Uterus (tissue), 2 donors: ENCODE measurements around the gene ZDHHC14.

Source experiments
- POLR2A ChIP-seq, 2 donors: fragments of 450-650 bp; IDR thresholded peaks; one replicate each; pipeline ENCODE4 v1.6.1; 2016; ENCODE audit warnings: antibody characterized with exemption in 2 of 2, mild to moderate bottlenecking in 1 of 2, moderate library complexity in 1 of 2
- TF ChIP-seq, protein P1 (sequence below), 4 experiments: fragments of 200-600 bp in 2 of 4; fragments of 450-650 bp in 2 of 4; sonication (generic) in 2 of 4; IDR thresholded peaks; one replicate each; pipeline ENCODE4 v1.5.1; 2016 to 2019; ENCODE audit warnings: antibody characterized with exemption in 4 of 4, mild to moderate bottlenecking in 2 of 4, moderate library complexity in 1 of 4

DNA sequence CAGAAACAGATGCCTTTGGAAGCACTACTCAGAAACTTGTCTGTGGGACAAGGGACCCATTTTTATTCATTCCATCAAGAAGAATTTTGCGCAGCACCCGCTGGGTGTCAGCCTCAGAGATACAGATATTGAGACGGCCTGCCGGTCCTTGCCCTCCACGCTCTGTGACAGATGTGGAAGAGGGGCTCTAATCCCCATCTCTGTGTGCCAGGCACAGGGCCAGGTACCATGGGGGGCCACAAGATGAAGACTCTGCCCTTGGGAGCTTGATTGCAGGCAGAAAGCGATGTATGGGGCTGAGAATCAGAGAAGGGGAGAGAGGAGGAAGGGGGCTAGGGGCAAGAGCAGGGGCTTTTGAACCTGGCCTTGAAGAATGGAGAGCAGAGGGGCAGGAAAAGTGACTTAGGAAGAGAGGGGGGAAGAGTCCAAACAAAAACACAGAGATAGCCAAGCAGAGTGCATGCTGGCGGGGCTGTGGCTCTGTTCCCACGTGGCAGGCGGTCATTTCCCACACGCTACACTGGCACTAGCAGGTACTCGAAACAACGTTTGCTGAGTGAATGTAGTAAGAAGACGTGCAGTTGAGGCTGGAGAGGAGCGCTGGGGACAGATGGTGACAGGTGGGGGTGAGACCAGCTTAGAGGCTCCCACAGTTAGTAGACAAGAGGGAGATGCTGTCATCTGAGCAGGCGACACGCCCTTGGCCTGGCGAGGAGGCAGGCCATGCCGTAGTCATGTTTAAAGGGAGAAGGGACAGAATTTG, 271.8 kb downstream of the ZDHHC14 start:
- TF ChIP-seq, protein P1, sequence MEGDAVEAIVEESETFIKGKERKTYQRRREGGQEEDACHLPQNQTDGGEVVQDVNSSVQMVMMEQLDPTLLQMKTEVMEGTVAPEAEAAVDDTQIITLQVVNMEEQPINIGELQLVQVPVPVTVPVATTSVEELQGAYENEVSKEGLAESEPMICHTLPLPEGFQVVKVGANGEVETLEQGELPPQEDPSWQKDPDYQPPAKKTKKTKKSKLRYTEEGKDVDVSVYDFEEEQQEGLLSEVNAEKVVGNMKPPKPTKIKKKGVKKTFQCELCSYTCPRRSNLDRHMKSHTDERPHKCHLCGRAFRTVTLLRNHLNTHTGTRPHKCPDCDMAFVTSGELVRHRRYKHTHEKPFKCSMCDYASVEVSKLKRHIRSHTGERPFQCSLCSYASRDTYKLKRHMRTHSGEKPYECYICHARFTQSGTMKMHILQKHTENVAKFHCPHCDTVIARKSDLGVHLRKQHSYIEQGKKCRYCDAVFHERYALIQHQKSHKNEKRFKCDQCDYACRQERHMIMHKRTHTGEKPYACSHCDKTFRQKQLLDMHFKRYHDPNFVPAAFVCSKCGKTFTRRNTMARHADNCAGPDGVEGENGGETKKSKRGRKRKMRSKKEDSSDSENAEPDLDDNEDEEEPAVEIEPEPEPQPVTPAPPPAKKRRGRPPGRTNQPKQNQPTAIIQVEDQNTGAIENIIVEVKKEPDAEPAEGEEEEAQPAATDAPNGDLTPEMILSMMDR (IDR thresholded peaks at IDR 0.05) = no peak
- no peak for TF ChIP-seq POLR2A (IDR thresholded peaks at IDR 0.05)
